ENCODE measurements around the gene PIK3C3. TPM values are rescaled to one million over a fixed set of nuclear protein-coding genes. Genes with fewer than 3 reads are reported as not detected.

The PIK3C3 gene
- polyA plus RNA-seq, 1 donor from 2014 or later, result 42.9 TPM

DNA sequence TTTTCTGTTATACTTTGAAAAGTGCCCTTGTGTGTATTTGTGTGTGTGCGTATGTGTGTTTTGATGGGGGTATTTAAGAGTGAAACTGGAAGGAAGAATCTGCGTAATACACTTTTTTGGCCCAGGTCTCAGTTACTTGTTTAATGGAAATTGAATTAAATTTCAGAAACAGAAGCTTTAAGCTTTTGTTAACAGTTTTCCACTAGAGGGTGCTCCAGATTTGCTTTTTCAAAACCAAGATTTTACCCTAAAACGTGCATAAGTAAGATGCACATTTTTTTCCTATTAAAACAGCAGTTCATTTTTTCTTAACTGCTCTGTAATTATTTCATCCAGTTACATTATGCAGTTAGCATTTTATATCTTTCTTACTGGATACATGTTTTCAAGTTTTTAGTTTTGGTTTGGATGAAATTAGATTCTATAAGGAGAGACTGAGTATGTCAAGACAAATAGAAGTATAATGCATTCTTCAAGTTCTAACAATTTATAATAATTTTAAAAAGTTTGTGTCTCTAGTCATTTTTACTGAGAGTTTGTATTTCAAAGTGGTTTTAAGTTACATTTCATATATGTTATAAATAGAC, 97.2 kb downstream of the PIK3C3 start:
- Histone ChIP-seq H3F3A (ENCODE audit: insufficient read depth, low read length, poor library complexity, severe bottlenecking) (no peaks in the 10 kb centered on the region), H3K27ac (ENCODE audit: low read length) (no peak overlapping the region), H3K36me3 (ENCODE audit: insufficient read depth, low read length) (peaks cover 3% of the 10 kb centered on the region), H4K20me1 (ENCODE audit: insufficient read depth) (no peaks in the 10 kb centered on the region), H3K79me2 (replicated peaks; ENCODE audit: insufficient read depth, low read length) (no peaks in the 10 kb centered on the region), H3K9me2 (ENCODE audit: insufficient read depth, low read length) (no peaks in the 10 kb centered on the region), H2AFZ (ENCODE audit: low read depth, low read length) (no peak overlapping the region), H3K4me2 (ENCODE audit: low read length) (no peak overlapping the region), H3K9me3 (ENCODE audit: low read length) (no peaks in the 10 kb centered on the region), H3K9ac (ENCODE audit: low read length) (no peak overlapping the region), H3K27me3 (ENCODE audit: insufficient read depth, low read depth, low read length) (no peaks in the 10 kb centered on the region), H3K4me3 (ENCODE audit: low read length) (no peak overlapping the region)
- TF ChIP-seq, protein P1, sequence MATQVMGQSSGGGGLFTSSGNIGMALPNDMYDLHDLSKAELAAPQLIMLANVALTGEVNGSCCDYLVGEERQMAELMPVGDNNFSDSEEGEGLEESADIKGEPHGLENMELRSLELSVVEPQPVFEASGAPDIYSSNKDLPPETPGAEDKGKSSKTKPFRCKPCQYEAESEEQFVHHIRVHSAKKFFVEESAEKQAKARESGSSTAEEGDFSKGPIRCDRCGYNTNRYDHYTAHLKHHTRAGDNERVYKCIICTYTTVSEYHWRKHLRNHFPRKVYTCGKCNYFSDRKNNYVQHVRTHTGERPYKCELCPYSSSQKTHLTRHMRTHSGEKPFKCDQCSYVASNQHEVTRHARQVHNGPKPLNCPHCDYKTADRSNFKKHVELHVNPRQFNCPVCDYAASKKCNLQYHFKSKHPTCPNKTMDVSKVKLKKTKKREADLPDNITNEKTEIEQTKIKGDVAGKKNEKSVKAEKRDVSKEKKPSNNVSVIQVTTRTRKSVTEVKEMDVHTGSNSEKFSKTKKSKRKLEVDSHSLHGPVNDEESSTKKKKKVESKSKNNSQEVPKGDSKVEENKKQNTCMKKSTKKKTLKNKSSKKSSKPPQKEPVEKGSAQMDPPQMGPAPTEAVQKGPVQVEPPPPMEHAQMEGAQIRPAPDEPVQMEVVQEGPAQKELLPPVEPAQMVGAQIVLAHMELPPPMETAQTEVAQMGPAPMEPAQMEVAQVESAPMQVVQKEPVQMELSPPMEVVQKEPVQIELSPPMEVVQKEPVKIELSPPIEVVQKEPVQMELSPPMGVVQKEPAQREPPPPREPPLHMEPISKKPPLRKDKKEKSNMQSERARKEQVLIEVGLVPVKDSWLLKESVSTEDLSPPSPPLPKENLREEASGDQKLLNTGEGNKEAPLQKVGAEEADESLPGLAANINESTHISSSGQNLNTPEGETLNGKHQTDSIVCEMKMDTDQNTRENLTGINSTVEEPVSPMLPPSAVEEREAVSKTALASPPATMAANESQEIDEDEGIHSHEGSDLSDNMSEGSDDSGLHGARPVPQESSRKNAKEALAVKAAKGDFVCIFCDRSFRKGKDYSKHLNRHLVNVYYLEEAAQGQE (IDR thresholded peaks at IDR 0.05; ENCODE audit: borderline replicate concordance), result no peak
- TF ChIP-seq SMC3 (conservative IDR thresholded peaks at IDR 0.05; ENCODE audit: poor library complexity) (peak; percentile 51), RAD21 (conservative IDR thresholded peaks at IDR 0.05) (peak; percentile 61)
- TF ChIP-seq, protein P2, sequence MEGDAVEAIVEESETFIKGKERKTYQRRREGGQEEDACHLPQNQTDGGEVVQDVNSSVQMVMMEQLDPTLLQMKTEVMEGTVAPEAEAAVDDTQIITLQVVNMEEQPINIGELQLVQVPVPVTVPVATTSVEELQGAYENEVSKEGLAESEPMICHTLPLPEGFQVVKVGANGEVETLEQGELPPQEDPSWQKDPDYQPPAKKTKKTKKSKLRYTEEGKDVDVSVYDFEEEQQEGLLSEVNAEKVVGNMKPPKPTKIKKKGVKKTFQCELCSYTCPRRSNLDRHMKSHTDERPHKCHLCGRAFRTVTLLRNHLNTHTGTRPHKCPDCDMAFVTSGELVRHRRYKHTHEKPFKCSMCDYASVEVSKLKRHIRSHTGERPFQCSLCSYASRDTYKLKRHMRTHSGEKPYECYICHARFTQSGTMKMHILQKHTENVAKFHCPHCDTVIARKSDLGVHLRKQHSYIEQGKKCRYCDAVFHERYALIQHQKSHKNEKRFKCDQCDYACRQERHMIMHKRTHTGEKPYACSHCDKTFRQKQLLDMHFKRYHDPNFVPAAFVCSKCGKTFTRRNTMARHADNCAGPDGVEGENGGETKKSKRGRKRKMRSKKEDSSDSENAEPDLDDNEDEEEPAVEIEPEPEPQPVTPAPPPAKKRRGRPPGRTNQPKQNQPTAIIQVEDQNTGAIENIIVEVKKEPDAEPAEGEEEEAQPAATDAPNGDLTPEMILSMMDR (IDR thresholded peaks at IDR 0.05; ENCODE audit: poor library complexity, severe bottlenecking), result peak; percentile 50

DNA sequence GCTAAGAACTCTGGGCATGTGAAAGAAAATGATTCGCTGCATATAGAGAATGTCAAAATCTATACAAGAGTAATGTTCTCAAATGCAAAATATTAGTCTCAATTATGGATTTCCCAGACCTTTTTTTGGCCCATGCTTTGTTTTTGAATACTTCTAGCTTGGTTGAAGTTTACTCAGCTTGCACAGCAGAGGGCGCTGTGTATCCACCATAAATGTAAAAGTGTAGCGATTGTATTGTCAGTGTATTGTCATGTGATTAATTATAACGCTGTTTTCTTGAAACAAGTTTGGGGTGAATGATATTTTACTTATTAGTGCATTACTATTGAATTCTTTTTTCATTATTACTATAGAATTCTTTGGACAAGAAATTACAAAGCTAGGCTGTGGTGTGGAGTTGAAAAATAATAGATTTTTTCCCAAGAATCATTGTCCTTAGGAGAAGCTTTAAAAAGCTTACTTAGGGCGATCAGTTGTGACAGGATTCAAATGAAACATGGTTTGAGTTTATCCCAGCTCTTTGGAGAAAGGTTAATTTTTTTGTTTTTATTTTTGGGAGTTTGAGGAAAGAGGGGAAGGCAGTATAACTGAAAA, 98.3 kb downstream of the PIK3C3 start:
- Histone ChIP-seq H3K79me2 (replicated peaks; ENCODE audit: insufficient read depth, low read length) (no peaks in the 10 kb centered on the region), H4K20me1 (ENCODE audit: insufficient read depth) (no peaks in the 10 kb centered on the region), H3K27me3 (ENCODE audit: insufficient read depth, low read depth, low read length) (no peaks in the 10 kb centered on the region), H2AFZ (ENCODE audit: low read depth, low read length) (no peak overlapping the region), H3K9ac (ENCODE audit: low read length) (no peak overlapping the region), H3F3A (ENCODE audit: insufficient read depth, low read length, poor library complexity, severe bottlenecking) (no peaks in the 10 kb centered on the region), H3K9me3 (ENCODE audit: low read length) (no peaks in the 10 kb centered on the region), H3K27ac (ENCODE audit: low read length) (no peak overlapping the region), H3K9me2 (ENCODE audit: insufficient read depth, low read length) (no peaks in the 10 kb centered on the region), H3K4me2 (ENCODE audit: low read length) (no peak overlapping the region), H3K36me3 (ENCODE audit: insufficient read depth, low read length) (peaks cover 3% of the 10 kb centered on the region), H3K4me3 (ENCODE audit: low read length) (no peak overlapping the region)
- no peak for TF ChIP-seq MXI1 (conservative IDR thresholded peaks at IDR 0.05; ENCODE audit: poor library complexity, severe bottlenecking)
- TF ChIP-seq EP300 (conservative IDR thresholded peaks at IDR 0.05; ENCODE audit: poor library complexity, severe bottlenecking), result no peak
- TF ChIP-seq, protein P1 (IDR thresholded peaks at IDR 0.05; ENCODE audit: borderline replicate concordance), result no peak
- TF ChIP-seq TAF1 (IDR thresholded peaks at IDR 0.05; ENCODE audit: low read depth), result no peak
- TF ChIP-seq SMC3 (conservative IDR thresholded peaks at IDR 0.05; ENCODE audit: poor library complexity), result peak; percentile 90
- no peak for TF ChIP-seq EZH2 (IDR thresholded peaks at IDR 0.05; ENCODE audit: borderline replicate concordance, insufficient read depth, low read length, poor library complexity, severe bottlenecking)
- peak; percentile 88 for TF ChIP-seq RAD21 (conservative IDR thresholded peaks at IDR 0.05)
- TF ChIP-seq, protein P2 (IDR thresholded peaks at IDR 0.05; ENCODE audit: poor library complexity, severe bottlenecking), result peak; percentile 87

Measured in neural cell (in vitro differentiated cells).